ENCODE results near the gene NAT9. TPM values are rescaled to one million over a fixed set of nuclear protein-coding genes. Genes with fewer than 3 reads are reported as not detected.

The NAT9 gene
- total RNA-seq, 4 donors from 2014 or later: 18.3 to 34.4 (median 27.6) TPM

- no peaks in the 10 kb centered on the region for H3K27me3 ChIP-seq
- TF ChIP-seq POLR2AphosphoS5 (IDR thresholded peaks at IDR 0.05) (no peak), EP300 (IDR thresholded peaks at IDR 0.05; ENCODE audit: low read depth) (no peak), POLR2A (IDR thresholded peaks at IDR 0.05) (no peak)
- TF ChIP-seq, protein P1, sequence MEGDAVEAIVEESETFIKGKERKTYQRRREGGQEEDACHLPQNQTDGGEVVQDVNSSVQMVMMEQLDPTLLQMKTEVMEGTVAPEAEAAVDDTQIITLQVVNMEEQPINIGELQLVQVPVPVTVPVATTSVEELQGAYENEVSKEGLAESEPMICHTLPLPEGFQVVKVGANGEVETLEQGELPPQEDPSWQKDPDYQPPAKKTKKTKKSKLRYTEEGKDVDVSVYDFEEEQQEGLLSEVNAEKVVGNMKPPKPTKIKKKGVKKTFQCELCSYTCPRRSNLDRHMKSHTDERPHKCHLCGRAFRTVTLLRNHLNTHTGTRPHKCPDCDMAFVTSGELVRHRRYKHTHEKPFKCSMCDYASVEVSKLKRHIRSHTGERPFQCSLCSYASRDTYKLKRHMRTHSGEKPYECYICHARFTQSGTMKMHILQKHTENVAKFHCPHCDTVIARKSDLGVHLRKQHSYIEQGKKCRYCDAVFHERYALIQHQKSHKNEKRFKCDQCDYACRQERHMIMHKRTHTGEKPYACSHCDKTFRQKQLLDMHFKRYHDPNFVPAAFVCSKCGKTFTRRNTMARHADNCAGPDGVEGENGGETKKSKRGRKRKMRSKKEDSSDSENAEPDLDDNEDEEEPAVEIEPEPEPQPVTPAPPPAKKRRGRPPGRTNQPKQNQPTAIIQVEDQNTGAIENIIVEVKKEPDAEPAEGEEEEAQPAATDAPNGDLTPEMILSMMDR (IDR thresholded peaks at IDR 0.05): no peak
- in situ Hi-C loops (cut with MboI; ENCODE audit: low pct_ligation_motif_present in 1 of 4, low pct_unique_long_range_greater_than_20kb in 1 of 4, low sequenced_read_pairs in 3 of 4) (no loop called here), intact Hi-C loops (cut with DNase I; ENCODE audit: low total_unique reads) (no loop called here)
- H3K27ac ChIP-seq: no peak overlapping the region
- H3K4me3 ChIP-seq: no peak overlapping the region
- 80 to 91% methylated on average over 1 to 5 of the region's 5 CpGs for WGBS, 2 donors (ENCODE audit: low coverage in 1 of 2)
- no peaks in the 10 kb centered on the region for H3K36me3 ChIP-seq
- DNase-seq: no peak
- H3K4me1 ChIP-seq: peaks cover 0 to 15% (median under 1%) of the 10 kb centered on the region in 4 donors
- H3K9me3 ChIP-seq: no peaks in the 10 kb centered on the region
These were observed 6.4 kb upstream of the NAT9 start for GRCh38 chr17:74782571-74782970.

DNA sequence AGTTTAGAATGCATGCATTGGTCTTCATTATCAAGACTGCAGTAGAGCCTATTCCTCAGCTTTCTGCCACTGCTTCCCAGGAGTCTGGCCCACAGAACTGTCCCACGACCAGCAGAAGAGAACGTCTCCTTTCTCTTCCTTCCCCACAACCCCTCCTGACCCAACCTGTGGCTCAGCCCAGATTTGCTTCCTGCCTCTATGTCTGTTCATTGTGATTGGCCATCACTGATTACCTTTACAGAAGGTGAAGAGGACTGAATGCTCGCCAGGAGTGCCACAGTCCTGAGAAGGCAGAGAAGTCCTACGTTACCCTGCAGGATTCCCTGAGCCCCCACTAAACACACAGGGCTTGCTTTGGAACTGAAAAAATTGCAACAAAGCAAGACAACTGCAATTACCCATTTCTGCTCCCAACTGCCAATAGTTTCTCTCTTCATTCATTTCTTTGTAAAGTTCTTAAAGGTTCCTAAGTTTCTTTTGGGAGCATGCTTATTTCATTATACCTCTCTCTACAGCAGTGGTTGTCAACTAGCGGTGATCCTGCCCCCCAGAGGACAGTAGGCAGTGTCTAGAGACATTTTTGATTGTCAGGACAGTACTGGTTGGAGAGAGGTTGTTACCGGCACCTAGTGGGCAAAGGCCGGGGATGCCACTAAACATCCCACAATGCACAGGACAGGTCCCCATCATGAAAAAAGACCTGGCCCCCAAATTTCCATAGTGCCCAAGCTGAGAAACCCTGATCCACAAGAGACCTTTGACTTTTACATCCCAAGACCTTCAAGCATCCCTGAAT lies 4.5 kb upstream of the NAT9 start:
- no peak for DNase-seq
- intact Hi-C loops (cut with DNase I; ENCODE audit: low total_unique reads): no loop called here
- Histone ChIP-seq H3K27ac (peak overlapping the region; percentile 25 to 65 (median 38)), H3K4me3 (no peak overlapping the region), H3K4me1 (peaks cover 5 to 24% (median 9%) of the 10 kb centered on the region in 4 donors), H3K9me3 (no peaks in the 10 kb centered on the region), H3K36me3 (no peaks in the 10 kb centered on the region), H3K27me3 (no peaks in the 10 kb centered on the region)
- TF ChIP-seq, protein P1 (IDR thresholded peaks at IDR 0.05): peak in 1 of 5 experiments; percentile 21
- TF ChIP-seq POLR2A (IDR thresholded peaks at IDR 0.05): no peak
- in situ Hi-C loops (cut with MboI; ENCODE audit: low pct_ligation_motif_present in 1 of 4, low pct_unique_long_range_greater_than_20kb in 1 of 4, low sequenced_read_pairs in 3 of 4): no loop called here
- WGBS, 2 donors (ENCODE audit: low coverage in 1 of 2): 43 to 57% methylated on average over 3 to 7 of the region's 7 CpGs

- H3K27me3 ChIP-seq: no peaks in the 10 kb centered on the region
- peak; percentile 61 for DNase-seq
- intact Hi-C loops (cut with DNase I; ENCODE audit: low total_unique reads) (no loop called here), in situ Hi-C loops (cut with MboI; ENCODE audit: low pct_ligation_motif_present in 1 of 4, low pct_unique_long_range_greater_than_20kb in 1 of 4, low sequenced_read_pairs in 3 of 4) (no loop called here)
- peak overlapping the region; percentile 38 to 65 (median 50) for H3K27ac ChIP-seq
- WGBS, 2 donors (ENCODE audit: low coverage in 1 of 2): 70% methylated on average over 4 to 11 of the region's 11 CpGs
- no peaks in the 10 kb centered on the region for H3K36me3 ChIP-seq
- TF ChIP-seq POLR2AphosphoS5 (IDR thresholded peaks at IDR 0.05) (peak in 2 of 3 donors; percentile 15), POLR2A (IDR thresholded peaks at IDR 0.05) (no peak), EP300 (IDR thresholded peaks at IDR 0.05; ENCODE audit: low read depth) (no peak)
- TF ChIP-seq, protein P1 (IDR thresholded peaks at IDR 0.05): no peak
- H3K4me1 ChIP-seq: peaks cover 10 to 31% (median 15%) of the 10 kb centered on the region in 4 donors
- no peaks in the 10 kb centered on the region for H3K9me3 ChIP-seq
- H3K4me3 ChIP-seq: no peak overlapping the region
These were observed 3.8 kb upstream of the NAT9 start for GRCh38 chr17:74779948-74780400.

DNA sequence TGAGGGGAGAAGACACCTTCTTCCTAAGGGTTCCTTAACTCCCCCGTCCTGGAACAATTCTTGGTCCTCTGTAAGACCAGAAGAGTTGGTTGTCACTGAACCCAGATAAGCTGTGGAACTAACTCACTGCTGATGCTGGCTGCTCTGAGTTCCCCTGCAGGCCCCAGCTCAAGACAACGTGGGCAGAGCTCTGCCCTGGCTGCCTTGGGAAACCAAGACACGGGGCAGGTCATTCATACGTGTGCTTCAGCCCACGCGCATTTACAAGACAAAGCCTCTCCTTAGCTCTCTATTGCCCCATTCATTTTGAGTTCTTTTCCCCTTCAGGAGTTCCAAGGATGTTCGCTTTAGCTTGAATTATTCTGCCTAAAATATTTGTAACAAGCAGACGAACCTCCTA lies 3.4 kb upstream of the NAT9 start:
- Histone ChIP-seq H3K4me1 (peaks cover 10 to 35% (median 17%) of the 10 kb centered on the region in 4 donors), H3K27ac (peak overlapping the region; percentile 38 to 65 (median 50)), H3K9me3 (no peaks in the 10 kb centered on the region), H3K4me3 (no peak overlapping the region), H3K27me3 (no peaks in the 10 kb centered on the region), H3K36me3 (no peaks in the 10 kb centered on the region)
- intact Hi-C loops (cut with DNase I; ENCODE audit: low total_unique reads): no loop called here
- WGBS, 2 donors (ENCODE audit: low coverage in 1 of 2): 86 to 90% methylated on average over 4 to 8 of the region's 8 CpGs
- in situ Hi-C loops (cut with MboI; ENCODE audit: low pct_ligation_motif_present in 1 of 4, low pct_unique_long_range_greater_than_20kb in 1 of 4, low sequenced_read_pairs in 3 of 4): no loop called here
- TF ChIP-seq EP300 (IDR thresholded peaks at IDR 0.05; ENCODE audit: low read depth) (no peak), POLR2A (IDR thresholded peaks at IDR 0.05) (no peak), POLR2AphosphoS5 (IDR thresholded peaks at IDR 0.05) (no peak)
- TF ChIP-seq, protein P1 (IDR thresholded peaks at IDR 0.05): no peak
- no peak for DNase-seq
